Measurements from ENCODE around the gene NR3C1.

- TF ChIP-seq CTCF (IDR thresholded peaks at IDR 0.05; ENCODE audit: low read depth, low read length, poor library complexity, severe bottlenecking) (no peak), EZH2phosphoT487 (IDR thresholded peaks at IDR 0.05; ENCODE audit: borderline replicate concordance, low read length) (no peak)
Measured at GRCh38 chr5:143447983-143448382, 44.5 kb upstream of the NR3C1 start.
